HepG2 (cell line): ENCODE results near the gene KDM5C. TPM values are rescaled to one million over a fixed set of nuclear protein-coding genes. Genes with fewer than 3 reads are reported as not detected.

Source experiments
- ATAC-seq: fragments of 200-7000 bp; cut with Tn5 transposase; 3 replicates; pipeline ENCODE4 v1.9.1; 2020; ENCODE audit warnings: mild to moderate bottlenecking, moderate library complexity
- BruUV-seq: library from RNA; stranded (reverse); fragments of 400-500 nt; replicated peaks from 2 replicates; lab custom pipeline; 2021; lab: Mats Ljungman, UMichigan
- CTCF ChIA-PET: fragments of 300-600 bp; formaldehyde crosslinking; extraction: SDS; loops from one replicate; lab custom pipeline; 2021; ENCODE audit warnings: low total read pairs, inconsistent platforms, low intra/inter-chr PET ratio; lab: Yijun Ruan, JAX
- POLR2A ChIA-PET: fragments of 350-600 bp; sonication (Branson Sonifier 250); formaldehyde crosslinking; loops from one replicate; lab custom pipeline; 2020; ENCODE audit warnings: antibody characterized with exemption, inconsistent platforms; lab: Yijun Ruan, JAX
- DNase-seq: peaks from one replicate; pipeline ENCODE4 v3.0.0-alpha.2; 2015; ENCODE audit warnings: low spot score
- FAIRE-seq: peaks from 3 replicates; lab custom pipeline; 2011; peaks lifted over from hg19 to GRCh38; lab: Jason Lieb, UNC
- H2AFZ ChIP-seq: one replicate; pipeline ENCODE4 v1.6.1; 2011; ENCODE audit warnings: low read length, inconsistent platforms
- H3K27ac ChIP-seq: fragments of 300-600 bp; 3 replicates; pipeline ENCODE4 v1.8.0; 2011; ENCODE audit warnings: mixed run types, mild to moderate bottlenecking, mixed read lengths, low read length, inconsistent platforms; ENCODE audit not compliant: insufficient read depth; ENCODE audit errors: extremely low read length
- H3K27me3 ChIP-seq, 2 experiments: fragments of 200-600 bp in 1 of 2; 2 replicates in 1 of 2; 3 replicates in 1 of 2; pipeline versions ENCODE4 v1.6.0 to v1.8.0; 2011; ENCODE audit warnings: low read length in 2 of 2, mild to moderate bottlenecking in 2 of 2, moderate library complexity in 2 of 2, inconsistent platforms in 1 of 2; ENCODE audit not compliant: insufficient read depth in 2 of 2, control insufficient read depth in 1 of 2
- H3K36me3 ChIP-seq, 2 experiments: fragments of 200-600 bp in 1 of 2; replicated peaks in 1 of 2; 2 replicates in 1 of 2; 3 replicates in 1 of 2; pipeline versions ENCODE4 v1.5.1 to v1.8.0; 2011; ENCODE audit warnings: low read length in 2 of 2, inconsistent platforms in 1 of 2; ENCODE audit not compliant: insufficient read depth in 2 of 2, control insufficient read depth in 1 of 2
- H3K4me1 ChIP-seq: 2 replicates; pipeline ENCODE4 v1.5.1; 2012; ENCODE audit warnings: low read length, inconsistent platforms; ENCODE audit not compliant: insufficient read depth
- H3K4me2 ChIP-seq: 2 replicates; pipeline ENCODE4 v1.6.0; 2011; ENCODE audit warnings: low read depth, low read length, inconsistent platforms
- H3K4me3 ChIP-seq, 3 experiments: fragments of 200-600 bp in 1 of 3; sonication (generic), shearing (Covaris generic) in 1 of 3; replicated peaks in 1 of 3; 2 replicates each; pipeline ENCODE4 v1.5.1; 2011 to 2016; ENCODE audit warnings: low read length in 3 of 3, inconsistent platforms in 2 of 3, low read depth in 2 of 3, mild to moderate bottlenecking in 2 of 3, control low read depth in 1 of 3, mixed read lengths in 1 of 3; ENCODE audit not compliant: insufficient read depth in 1 of 3
- H3K79me2 ChIP-seq: one replicate; pipeline ENCODE4 v1.6.1; 2011; ENCODE audit warnings: low read length, inconsistent platforms; ENCODE audit not compliant: insufficient read depth
- H3K9ac ChIP-seq: 2 replicates; pipeline ENCODE4 v1.6.0; 2011; ENCODE audit warnings: mild to moderate bottlenecking, low read depth, low read length, inconsistent platforms; ENCODE audit not compliant: insufficient read depth
- H3K9me3 ChIP-seq: 2 replicates; pipeline ENCODE4 v1.5.1; 2012; ENCODE audit warnings: mild to moderate bottlenecking, low read length
- H4K20me1 ChIP-seq: 2 replicates; pipeline ENCODE4 v1.6.0; 2011; ENCODE audit warnings: inconsistent platforms, mild to moderate bottlenecking, low read length, moderate library complexity; ENCODE audit not compliant: insufficient read depth
- CCAR2 ChIP-seq: fragments of 200-400 bp; formaldehyde crosslinking; optimal IDR thresholded peaks from 2 replicates; pipeline ENCODE3; 2018; ENCODE audit warnings: low read depth, mild to moderate bottlenecking, low read length, moderate library complexity
- HIVEP1 ChIP-seq: sonication (generic); formaldehyde crosslinking; IDR thresholded peaks from 2 replicates; pipeline ENCODE4 v1.4.0; 2020; ENCODE audit warnings: mild to moderate bottlenecking, missing genetic modification reagents
- ONECUT2 ChIP-seq: sonication (generic); formaldehyde crosslinking; IDR thresholded peaks from 2 replicates; pipeline ENCODE4 v1.4.0; 2020; ENCODE audit warnings: missing genetic modification reagents
- RBM22 ChIP-seq: fragments of 200-400 bp; formaldehyde crosslinking; optimal IDR thresholded peaks from 2 replicates; pipeline ENCODE3; 2017; ENCODE audit warnings: mild to moderate bottlenecking, low read length, moderate library complexity
- ZNF552 ChIP-seq: sonication (generic); formaldehyde crosslinking; IDR thresholded peaks from 2 replicates; pipeline ENCODE4 v1.9.0; 2022; ENCODE audit warnings: missing genetic modification reagents, mild to moderate bottlenecking, borderline replicate concordance
- WGBS: methylation state at CpG from one replicate; pipeline ENCODE4 v1.1.6; 2017; ENCODE audit warnings: low lambda C conversion rate; 5-methylcytosine and 5-hydroxymethylcytosine counted together
- in situ Hi-C: cut with HindIII; loops from 2 replicates; pipeline ENCODE4 v1.10.0; 2017; ENCODE audit warnings: low pct_unique_long_range_greater_than_20kb; ENCODE audit not compliant: extremely low pct_ligation_motif_present
- intact Hi-C: fragments of 100-400 bp; cut with micrococcal nuclease; formaldehyde crosslinking; loops from one replicate; pipeline ENCODE4 v1.10.0; 2022; ENCODE audit not compliant: unreplicated experiment
- polyA plus RNA-seq, 8 experiments: library from polyadenylated mRNA; depleted of rRNA in 3 of 8; stranded (reverse) in 7 of 8; unstranded in 1 of 8; fragments of >200 nt; fragmentation: Illumina TruSeq in 4 of 8; extraction: Trizol in 4 of 8; gene quantifications; 2 replicates each; pipeline versions ENCODE4 v1.2.1 to v1.2.3, GENCODE V29; 2011 to 2016; ENCODE audit warnings: low read depth in 4 of 8, missing spikeins in 1 of 8, mixed read lengths in 1 of 8; ENCODE audit not compliant: insufficient read depth in 1 of 8
- total RNA-seq, 5 experiments: library from RNA; depleted of rRNA; stranded (reverse); fragments of >200 nt; fragmentation: Illumina TruSeq; extraction: Trizol; gene quantifications; 2 replicates each; pipeline ENCODE4 v1.2.3, GENCODE V29; 2016; ENCODE audit warnings: low read depth in 1 of 5
- TF ChIP-seq, protein P1 (sequence below): sonication (generic); formaldehyde crosslinking; IDR thresholded peaks from 2 replicates; pipeline ENCODE4 v1.5.0; 2020; ENCODE audit warnings: mild to moderate bottlenecking, missing genetic modification reagents, moderate library complexity
- TF ChIP-seq, protein P2 (sequence below): sonication (generic); formaldehyde crosslinking; IDR thresholded peaks from 2 replicates; pipeline ENCODE4 v1.5.1; 2020; ENCODE audit warnings: mild to moderate bottlenecking, moderate library complexity, missing genetic modification reagents

The KDM5C gene
- total and polyA plus RNA-seq, 2 of the 13 experiments (the other 11 are each of a cell fraction or from before 2014, with no cell fraction given), result 32.5 to 34.0 TPM

DNA sequence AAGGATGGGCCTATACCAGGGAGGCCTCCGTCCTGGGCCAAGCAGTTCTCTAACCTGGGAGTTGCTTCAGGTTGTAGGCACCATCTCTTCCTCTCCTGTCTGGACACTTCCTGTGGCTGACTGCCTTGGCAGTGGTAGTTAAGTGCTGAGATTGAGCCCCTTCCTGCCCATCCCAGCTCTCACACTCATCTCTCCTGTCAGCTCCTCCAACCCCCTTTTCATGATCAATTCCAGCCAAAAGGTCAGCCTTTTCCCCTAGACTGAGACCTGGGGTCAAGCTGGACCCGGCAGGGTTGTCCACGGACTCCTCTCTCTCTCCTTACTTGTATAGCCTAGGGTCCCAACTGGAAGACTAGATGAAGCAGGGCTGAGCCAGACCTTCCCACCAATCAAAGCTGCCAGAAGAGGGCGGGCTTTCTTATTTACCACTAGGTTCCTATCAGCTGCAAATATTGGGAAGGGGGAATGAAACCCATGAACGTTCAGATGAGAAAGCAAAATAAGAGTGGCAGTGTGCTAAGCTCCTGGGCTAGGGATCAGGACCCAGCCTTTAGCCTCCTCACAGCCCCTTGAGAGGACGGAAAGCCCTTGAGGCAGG is 34.5 kb downstream of the KDM5C start:
- BruUV-seq, result TSS peak; percentile 11
- Histone ChIP-seq H2AFZ (no peak overlapping the region), H3K36me3 (peaks cover 6 to 20% of the 10 kb centered on the region in 2 experiments; a peak in 4 of 5 replicates), H3K9ac (no peak overlapping the region), H4K20me1 (no peaks in the 10 kb centered on the region)
- DNase-seq, result no peak
- intact Hi-C loops, result no loop called here
- TF ChIP-seq CCAR2 (no peak), HIVEP1 (no peak), RBM22 (peak; percentile 45), ONECUT2 (CRISPR knock-in tag) (no peak), ZNF552 (CRISPR knock-in tag) (no peak)
- TF ChIP-seq, protein P1, sequence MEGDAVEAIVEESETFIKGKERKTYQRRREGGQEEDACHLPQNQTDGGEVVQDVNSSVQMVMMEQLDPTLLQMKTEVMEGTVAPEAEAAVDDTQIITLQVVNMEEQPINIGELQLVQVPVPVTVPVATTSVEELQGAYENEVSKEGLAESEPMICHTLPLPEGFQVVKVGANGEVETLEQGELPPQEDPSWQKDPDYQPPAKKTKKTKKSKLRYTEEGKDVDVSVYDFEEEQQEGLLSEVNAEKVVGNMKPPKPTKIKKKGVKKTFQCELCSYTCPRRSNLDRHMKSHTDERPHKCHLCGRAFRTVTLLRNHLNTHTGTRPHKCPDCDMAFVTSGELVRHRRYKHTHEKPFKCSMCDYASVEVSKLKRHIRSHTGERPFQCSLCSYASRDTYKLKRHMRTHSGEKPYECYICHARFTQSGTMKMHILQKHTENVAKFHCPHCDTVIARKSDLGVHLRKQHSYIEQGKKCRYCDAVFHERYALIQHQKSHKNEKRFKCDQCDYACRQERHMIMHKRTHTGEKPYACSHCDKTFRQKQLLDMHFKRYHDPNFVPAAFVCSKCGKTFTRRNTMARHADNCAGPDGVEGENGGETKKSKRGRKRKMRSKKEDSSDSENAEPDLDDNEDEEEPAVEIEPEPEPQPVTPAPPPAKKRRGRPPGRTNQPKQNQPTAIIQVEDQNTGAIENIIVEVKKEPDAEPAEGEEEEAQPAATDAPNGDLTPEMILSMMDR, result 0 out of 2 replicates have a peak, but pooled peaks have one; percentile 21
- TF ChIP-seq, protein P2, sequence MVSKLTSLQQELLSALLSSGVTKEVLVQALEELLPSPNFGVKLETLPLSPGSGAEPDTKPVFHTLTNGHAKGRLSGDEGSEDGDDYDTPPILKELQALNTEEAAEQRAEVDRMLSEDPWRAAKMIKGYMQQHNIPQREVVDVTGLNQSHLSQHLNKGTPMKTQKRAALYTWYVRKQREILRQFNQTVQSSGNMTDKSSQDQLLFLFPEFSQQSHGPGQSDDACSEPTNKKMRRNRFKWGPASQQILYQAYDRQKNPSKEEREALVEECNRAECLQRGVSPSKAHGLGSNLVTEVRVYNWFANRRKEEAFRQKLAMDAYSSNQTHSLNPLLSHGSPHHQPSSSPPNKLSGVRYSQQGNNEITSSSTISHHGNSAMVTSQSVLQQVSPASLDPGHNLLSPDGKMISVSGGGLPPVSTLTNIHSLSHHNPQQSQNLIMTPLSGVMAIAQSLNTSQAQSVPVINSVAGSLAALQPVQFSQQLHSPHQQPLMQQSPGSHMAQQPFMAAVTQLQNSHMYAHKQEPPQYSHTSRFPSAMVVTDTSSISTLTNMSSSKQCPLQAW (CRISPR knock-in tag), result no peak
- TF ChIP-seq, all 625 proteins: peak for 2
- CTCF ChIA-PET, result no interaction called here
- H3K4me3 ChIP-seq, result no peak overlapping the region
- ATAC-seq, result peak; percentile 62
- no peaks in the 10 kb centered on the region for H3K4me1 ChIP-seq
- FAIRE-seq, result no peak
- H3K9me3 ChIP-seq, result no peaks in the 10 kb centered on the region
- no peaks in the 10 kb centered on the region for H3K27me3 ChIP-seq
- WGBS, result 67% methylated on average over 2 of the region's 6 CpGs
- in situ Hi-C loops, result no loop called here
- no peak overlapping the region for H3K4me2 ChIP-seq
- POLR2A ChIA-PET, result no interaction called here
- H3K27ac ChIP-seq, result no peak overlapping the region
- no peaks in the 10 kb centered on the region for H3K79me2 ChIP-seq
